ENCODE measurements around the gene BUD23.

DNA sequence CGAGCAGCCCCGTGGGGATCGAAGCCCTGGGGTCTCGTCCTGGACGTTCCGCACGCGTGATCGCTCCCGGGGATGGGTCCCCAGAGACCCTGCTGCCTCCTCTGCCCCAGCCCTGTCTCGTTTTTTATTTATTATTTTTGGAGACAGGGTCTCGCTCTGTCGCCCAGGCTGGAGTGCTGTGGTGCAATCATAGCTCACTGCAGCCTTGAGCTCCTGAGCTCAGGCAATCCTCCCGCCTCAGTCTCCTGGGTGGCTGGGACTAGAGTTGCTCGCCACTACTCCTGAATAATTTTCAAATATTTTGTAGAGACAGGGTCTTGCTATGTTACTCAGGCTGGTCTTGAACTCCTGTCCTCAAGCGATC lies 36.4 kb downstream of the BUD23 start:
- TF ChIP-seq, protein P1, sequence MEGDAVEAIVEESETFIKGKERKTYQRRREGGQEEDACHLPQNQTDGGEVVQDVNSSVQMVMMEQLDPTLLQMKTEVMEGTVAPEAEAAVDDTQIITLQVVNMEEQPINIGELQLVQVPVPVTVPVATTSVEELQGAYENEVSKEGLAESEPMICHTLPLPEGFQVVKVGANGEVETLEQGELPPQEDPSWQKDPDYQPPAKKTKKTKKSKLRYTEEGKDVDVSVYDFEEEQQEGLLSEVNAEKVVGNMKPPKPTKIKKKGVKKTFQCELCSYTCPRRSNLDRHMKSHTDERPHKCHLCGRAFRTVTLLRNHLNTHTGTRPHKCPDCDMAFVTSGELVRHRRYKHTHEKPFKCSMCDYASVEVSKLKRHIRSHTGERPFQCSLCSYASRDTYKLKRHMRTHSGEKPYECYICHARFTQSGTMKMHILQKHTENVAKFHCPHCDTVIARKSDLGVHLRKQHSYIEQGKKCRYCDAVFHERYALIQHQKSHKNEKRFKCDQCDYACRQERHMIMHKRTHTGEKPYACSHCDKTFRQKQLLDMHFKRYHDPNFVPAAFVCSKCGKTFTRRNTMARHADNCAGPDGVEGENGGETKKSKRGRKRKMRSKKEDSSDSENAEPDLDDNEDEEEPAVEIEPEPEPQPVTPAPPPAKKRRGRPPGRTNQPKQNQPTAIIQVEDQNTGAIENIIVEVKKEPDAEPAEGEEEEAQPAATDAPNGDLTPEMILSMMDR (IDR thresholded peaks at IDR 0.05) = no peak
- TF ChIP-seq EP300 (IDR thresholded peaks at IDR 0.05) (no peak), POLR2A (IDR thresholded peaks at IDR 0.05) (no peak)

Measured in gastroesophageal sphincter (tissue), 3 donors.